Hepatocyte (in vitro differentiated cells): ENCODE results near the gene DOC2B.

ENCODE experiments used
- EZH2 ChIP-seq: fragments of 200-600 bp; sonication (generic); IDR thresholded peaks from 2 replicates; pipeline ENCODE4 v1.6.1; 2016; ENCODE audit warnings: antibody characterized with exemption, mild to moderate bottlenecking, borderline replicate concordance
- TF ChIP-seq, protein P1 (sequence below): fragments of 200-600 bp; sonication (generic); IDR thresholded peaks from 2 replicates; pipeline ENCODE4 v1.5.1; 2016; ENCODE audit warnings: antibody characterized with exemption, mild to moderate bottlenecking; ENCODE audit not compliant: poor library complexity

DNA sequence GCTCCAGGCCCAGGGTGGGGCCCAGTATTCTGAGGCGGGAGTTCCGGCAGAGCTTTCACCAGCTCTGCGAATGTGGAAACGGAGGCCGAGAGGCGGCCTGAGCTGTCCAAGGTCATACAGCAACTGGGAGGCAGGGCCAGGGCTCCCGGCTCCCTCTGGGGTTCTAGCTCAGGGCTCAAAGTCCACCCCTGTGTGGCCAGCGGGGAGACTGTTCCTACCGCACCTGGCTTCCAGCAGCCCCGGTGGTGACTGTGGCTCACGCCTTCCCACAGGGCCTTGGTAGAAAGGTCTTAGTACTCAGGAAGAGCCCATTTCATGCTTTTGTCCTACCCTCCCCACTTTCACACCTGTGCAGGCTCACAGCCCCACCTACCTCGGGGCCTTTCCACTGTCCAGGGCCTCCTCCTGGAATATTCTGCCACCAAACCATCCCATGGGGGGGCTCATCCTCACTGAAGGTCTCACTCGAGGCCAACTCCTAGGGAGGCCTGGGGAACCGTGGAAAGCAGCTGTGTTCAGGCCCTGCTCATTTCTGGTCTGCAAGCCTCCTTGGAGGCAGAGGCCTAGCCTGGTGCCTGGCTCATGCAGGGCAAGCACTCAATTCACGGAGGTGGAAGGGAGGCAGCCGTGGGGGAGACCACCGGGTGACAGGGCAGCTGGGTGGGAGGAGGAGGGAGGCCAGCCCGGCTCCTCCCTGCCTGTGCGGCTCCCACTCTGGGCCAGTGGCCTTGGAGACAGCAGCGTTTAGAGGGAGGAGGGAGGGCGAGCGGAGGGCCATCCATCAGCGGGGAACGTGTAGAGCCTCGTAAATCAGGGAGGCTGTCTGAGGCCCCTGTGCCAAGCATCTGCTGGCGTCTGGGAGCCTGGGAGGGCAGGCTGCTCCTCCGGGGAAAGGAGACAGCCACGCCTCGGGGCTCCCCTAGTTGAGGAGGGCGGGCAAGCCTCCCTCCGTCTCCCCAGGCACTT is 12.7 kb upstream of the DOC2B start:
- TF ChIP-seq, protein P1, sequence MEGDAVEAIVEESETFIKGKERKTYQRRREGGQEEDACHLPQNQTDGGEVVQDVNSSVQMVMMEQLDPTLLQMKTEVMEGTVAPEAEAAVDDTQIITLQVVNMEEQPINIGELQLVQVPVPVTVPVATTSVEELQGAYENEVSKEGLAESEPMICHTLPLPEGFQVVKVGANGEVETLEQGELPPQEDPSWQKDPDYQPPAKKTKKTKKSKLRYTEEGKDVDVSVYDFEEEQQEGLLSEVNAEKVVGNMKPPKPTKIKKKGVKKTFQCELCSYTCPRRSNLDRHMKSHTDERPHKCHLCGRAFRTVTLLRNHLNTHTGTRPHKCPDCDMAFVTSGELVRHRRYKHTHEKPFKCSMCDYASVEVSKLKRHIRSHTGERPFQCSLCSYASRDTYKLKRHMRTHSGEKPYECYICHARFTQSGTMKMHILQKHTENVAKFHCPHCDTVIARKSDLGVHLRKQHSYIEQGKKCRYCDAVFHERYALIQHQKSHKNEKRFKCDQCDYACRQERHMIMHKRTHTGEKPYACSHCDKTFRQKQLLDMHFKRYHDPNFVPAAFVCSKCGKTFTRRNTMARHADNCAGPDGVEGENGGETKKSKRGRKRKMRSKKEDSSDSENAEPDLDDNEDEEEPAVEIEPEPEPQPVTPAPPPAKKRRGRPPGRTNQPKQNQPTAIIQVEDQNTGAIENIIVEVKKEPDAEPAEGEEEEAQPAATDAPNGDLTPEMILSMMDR, result no peak
- TF ChIP-seq EZH2, result no peak
